UCSD-AML1 (cell line): ENCODE measurements around the gene PPP1R2C.

Experiments used
- DNase-seq: peaks from one replicate; lab custom pipeline; 2025; ENCODE audit not compliant: unreplicated experiment; lab: John Stamatoyannopoulos, UW

Gene PPP1R2C

GRCh38 chrX:42748067-42748850 lies 29.7 kb downstream of the PPP1R2C start:
- no peak for DNase-seq

- no peak for DNase-seq
These were observed 31.4 kb downstream of the PPP1R2C start for GRCh38 chrX:42746606-42747005.

- no peak for DNase-seq
These were observed 37.5 kb downstream of the PPP1R2C start for GRCh38 chrX:42740456-42740855.

GRCh38 chrX:42739741-42740140 lies 38.2 kb downstream of the PPP1R2C start:
- no peak for DNase-seq

GRCh38 chrX:42739258-42739657 lies 38.7 kb downstream of the PPP1R2C start:
- DNase-seq, result no peak

GRCh38 chrX:42738552-42738951 lies 39.4 kb downstream of the PPP1R2C start:
- no peak for DNase-seq

GRCh38 chrX:42735250-42735649 lies 42.7 kb downstream of the PPP1R2C start:
- DNase-seq, result no peak

GRCh38 chrX:42732506-42732905 lies 45.5 kb downstream of the PPP1R2C start:
- DNase-seq, result no peak
